C4-2B (cell line): Measurements from ENCODE around the gene WDR37.

Experiments used
- CTCF ChIP-seq: fragments of 450-650 bp; conservative IDR thresholded peaks from 2 replicates; pipeline ENCODE4 v1.5.1; 2017; ENCODE audit warnings: mild to moderate bottlenecking
- ZFX ChIP-seq: fragments of 450-650 bp; IDR thresholded peaks from 2 replicates; pipeline ENCODE4 v1.6.1; 2017

GRCh38 chr10:1086787-1087186 is 30.6 kb downstream of the WDR37 start:
- TF ChIP-seq CTCF (no peak), ZFX (no peak)
